ENCODE measurements around the gene DNAH10.
A peak's percentile ranks its signal among the peaks of the same experiment; 100 is the strongest.

The DNAH10 gene

GRCh38 chr12:123960029-123960735 is 198.1 kb downstream of the DNAH10 start:
- DNase-seq, result no peak
- intact Hi-C loops (cut with DNase I), result no loop called here

DNA sequence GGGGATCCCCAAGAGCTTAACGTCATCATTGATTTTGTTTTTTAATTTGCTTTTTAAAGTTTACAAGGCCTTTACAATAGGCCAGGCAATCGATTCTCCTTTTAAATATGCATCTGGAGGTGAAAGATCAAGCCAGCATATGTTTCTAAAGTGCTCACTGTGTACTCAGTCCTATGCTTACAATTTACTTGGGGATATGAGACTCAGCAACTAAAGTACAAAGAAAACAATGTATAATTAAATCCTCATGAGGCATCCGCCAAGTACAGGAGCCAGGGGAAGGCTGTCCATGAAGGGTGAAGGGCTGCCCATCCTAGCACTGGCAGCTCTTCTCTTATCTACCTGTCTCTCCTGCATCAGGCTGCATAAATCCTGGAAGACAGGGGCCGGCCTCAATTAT is 198.8 kb downstream of the DNAH10 start:
- DNase-seq, result no peak
- intact Hi-C loops (cut with DNase I), result no loop called here

GRCh38 chr12:123961585-123962345 is 199.7 kb downstream of the DNAH10 start:
- no peak for DNase-seq
- intact Hi-C loops (cut with DNase I), result no loop called here

- intact Hi-C loops (cut with DNase I), result no loop called here
- DNase-seq, result no peak
Measured at GRCh38 chr12:123962513-123962912, 200.4 kb downstream of the DNAH10 start.

DNA sequence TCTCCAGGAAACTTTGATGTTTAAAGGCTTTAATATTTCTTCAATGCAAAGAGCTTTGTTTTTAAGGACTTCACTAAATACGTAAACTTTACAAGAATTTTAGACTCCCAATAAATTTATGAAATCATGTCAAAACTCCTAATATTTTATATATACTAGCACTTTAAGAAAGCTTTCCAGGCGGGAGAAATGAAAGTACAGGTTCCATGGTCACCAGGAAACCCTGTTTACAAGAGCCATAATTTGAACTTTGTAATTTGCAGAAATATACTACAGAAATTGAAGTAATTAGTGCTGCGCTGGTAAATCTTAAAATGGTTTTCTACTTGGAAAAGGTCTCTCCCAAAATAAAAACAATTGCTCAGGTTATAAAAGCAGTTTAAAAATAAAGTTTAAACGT is 201.7 kb downstream of the DNAH10 start:
- no peak for DNase-seq
- intact Hi-C loops (cut with DNase I), result no loop called here

GRCh38 chr12:123965382-123965781 is 203.3 kb downstream of the DNAH10 start:
- no peak for DNase-seq
- intact Hi-C loops (cut with DNase I), result no loop called here

DNA sequence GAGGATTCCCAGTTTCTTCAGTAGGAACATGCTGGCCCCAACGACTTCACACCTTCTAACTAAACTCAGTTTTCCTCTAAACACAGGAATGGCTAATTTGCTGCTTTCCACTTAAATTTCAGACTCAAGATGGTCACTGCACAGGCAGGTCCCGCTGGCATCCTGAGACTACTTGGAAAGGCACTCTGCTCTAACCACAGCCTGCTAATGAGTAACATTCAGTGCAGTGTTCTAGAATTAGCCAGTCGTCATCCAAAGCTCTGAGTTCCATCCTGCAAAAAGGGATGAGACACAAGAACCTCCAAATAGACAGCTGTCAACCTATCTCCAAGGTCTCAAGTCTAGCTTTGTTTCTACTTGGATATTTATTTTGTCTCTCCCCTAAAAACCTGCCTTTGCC is 204.5 kb downstream of the DNAH10 start:
- DNase-seq, result no peak
- intact Hi-C loops (cut with DNase I), result no loop called here

GRCh38 chr12:123967121-123967586 is 205.1 kb downstream of the DNAH10 start:
- no peak for DNase-seq
- intact Hi-C loops (cut with DNase I), result no loop called here

DNA sequence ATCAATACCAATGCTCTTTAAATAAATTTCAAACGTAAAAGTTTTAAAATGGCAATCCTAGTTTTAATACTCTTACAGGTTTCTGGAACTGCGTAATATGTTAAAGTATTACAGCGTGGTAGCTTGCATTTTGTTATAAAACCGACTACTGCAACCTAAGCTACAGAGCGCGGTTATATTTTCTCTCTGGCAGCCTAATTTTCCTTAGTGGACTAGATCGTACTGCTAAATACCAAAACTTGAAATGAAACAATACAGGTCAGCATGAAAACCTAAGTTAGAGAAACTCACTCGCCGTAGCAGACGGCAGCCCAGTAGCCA is 209.3 kb downstream of the DNAH10 start:
- intact Hi-C loops (cut with DNase I), result no loop called here
- no peak for DNase-seq

- intact Hi-C loops (cut with DNase I), result no loop called here
- DNase-seq, result peak in 7 of 10 donors; percentile 33 to 91 (median 41)
Measured at GRCh38 chr12:123971770-123972456, 209.8 kb downstream of the DNAH10 start.

DNA sequence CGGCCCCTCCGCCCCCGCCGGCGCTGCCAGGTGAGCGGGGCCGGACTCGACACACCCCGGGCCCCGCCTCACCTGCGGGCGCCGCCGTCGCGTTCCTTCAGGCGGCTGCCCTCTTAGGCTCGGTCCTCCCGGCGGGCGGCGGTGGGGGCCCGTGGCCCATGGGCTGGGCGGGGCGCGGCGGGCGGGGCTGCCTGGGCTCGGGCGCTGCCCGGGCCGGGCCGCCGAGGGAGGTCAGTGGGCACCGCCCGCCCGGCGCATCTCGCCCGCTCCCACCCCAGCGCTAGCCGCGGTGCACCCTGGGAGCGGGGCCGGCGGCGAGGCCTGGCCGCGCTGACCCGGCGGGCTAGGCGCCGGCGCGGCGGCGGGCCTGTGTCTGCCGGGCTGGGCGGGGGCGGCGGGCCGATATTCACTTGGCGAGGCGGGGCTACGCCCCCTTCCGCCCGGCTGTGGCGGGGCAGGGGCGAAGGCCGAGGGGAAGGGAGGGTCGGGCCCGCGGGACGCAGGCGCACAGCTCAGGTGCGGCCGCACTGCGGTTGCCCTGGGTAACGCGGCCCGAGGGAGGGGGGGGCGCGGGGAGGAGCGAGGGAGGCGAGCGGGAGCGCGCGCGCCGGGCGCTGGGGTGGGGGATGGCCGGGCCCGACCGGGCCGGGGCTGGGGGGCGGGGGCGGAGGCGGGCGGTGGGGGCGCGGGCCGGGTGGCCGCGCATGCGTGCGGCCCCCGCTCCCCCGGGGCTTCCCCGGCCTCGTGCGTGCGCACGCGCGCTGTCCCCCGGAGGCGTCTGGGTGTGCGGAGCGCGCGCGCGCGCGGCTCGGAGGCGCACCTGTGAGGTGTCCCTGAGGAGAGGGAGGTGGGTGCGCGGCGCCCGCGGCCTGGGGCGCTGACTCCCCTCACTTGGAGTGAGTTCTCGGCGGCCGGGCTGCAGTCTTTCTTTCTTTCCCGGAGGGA is 210.6 kb downstream of the DNAH10 start, which contains the start of the genes CCDC92 and ZNF664:
CCDC92 (minus strand) TSS at position 375 of the 945 bp plus-strand sequence. CDS start 28,526 bp downstream, outside the sequence.
ZNF664 (plus strand) TSS at position 759 of the 945 bp plus-strand sequence. CDS start 38,930 bp downstream, outside the sequence.
- intact Hi-C loops (cut with DNase I), result no loop called here
- peak; percentile 81 to 98 (median 86) for DNase-seq

- peak in 8 of 10 donors; percentile 21 to 92 (median 48) for DNase-seq
- intact Hi-C loops (cut with DNase I), result no loop called here
Measured at GRCh38 chr12:123973552-123974341, 211.6 kb downstream of the DNAH10 start.

DNA sequence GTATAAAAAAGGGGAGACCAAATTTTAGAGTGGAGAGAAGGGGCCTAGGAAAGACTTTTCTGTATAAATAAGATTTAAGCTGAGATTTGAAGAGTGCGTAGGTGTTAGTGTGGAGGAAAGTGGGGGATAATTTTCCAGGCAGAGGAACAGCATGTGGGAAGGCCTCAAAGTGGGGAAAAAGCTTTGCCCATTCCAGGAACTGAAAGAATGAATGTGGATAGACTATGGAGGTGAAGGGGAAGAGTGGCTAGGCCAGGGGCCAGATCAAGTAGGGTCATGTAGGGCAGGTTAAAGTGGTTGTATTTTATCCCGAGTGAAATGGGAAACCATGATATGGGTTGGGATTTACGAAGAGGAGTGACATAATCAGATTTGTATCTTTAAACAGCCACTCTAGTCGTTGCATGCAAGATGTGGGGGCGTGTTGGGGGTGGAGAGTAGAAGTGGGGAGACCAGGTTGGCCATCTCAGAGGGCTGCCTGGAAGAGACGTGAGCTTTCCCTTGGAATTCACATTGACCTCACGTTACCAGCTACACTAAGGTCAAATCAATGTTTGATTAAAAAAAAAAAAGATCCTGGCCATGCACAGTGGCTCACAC is 214.2 kb downstream of the DNAH10 start:
- intact Hi-C loops (cut with DNase I), result no loop called here
- DNase-seq, result no peak

DNA sequence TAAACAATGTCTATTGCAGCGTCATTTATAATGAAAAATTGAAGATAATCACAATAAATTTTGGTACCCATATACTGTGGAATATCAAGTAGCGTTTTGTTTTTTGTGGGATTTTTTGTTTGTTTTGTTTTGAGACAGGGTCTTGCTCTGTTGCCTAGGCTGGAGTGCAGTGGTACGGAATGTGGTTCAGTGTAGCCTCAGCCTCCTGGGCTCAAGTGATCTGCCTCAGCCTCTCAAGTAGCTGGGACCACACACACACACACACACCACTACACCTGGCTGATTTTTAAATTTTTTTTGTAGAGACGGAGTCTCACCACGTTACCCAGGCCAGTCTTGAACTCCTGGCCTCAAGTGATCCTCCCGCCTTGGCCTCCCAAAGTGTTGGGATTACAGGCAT is 217.5 kb downstream of the DNAH10 start:
- intact Hi-C loops (cut with DNase I), result no loop called here

DNA sequence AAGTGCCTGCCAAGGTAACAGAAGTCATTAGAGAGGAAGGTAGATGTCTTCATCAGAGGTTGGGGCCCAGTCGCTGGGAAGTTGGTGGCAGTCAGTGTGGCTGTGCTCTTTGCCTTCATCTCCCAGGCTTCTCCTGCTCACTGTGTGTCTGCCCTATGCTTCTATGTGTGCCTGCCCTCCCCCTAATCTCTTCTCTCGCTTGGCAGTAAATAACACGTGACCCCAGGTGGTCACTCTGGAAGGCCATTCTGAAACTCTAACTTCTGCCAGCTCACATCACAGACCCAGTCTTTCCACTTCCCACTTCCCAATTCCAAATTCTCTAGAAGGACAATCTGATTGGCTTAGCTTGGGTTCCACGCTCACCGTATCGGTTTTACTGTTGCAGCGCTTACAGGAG is 220.2 kb downstream of the DNAH10 start:
- no peak for DNase-seq
- intact Hi-C loops (cut with DNase I), result no loop called here

More for the DNA sequence above, 217.5 kb downstream of the DNAH10 start:
- DNase-seq, result no peak

GRCh38 chr12:123983822-123984485 is 221.9 kb downstream of the DNAH10 start:
- peak in 3 of 10 donors; percentile 51 to 90 (median 60) for DNase-seq
- intact Hi-C loops (cut with DNase I), result loop anchor here (1.0 kb wide), 1 partner anchor 79 kb away; no protein-coding TSS in a partner anchor

DNA sequence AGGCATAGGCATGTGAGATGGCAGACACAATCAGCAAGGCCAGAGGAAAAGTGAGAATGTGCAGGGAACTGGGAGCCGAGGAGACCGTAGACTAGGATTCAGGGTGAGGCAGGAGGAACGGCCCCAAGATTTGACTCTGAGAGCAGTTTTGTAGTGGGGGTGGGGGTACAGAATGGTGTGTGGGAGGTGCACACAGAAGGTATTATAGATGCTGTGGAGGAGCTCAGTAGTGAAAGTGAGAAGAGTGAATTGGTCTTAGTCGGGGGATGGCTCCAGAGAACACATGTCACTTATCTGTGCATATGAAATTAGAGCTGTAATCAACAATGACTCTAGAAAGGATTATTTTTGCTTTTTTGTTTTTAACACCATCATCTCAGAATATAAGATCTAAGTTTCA is 222.8 kb downstream of the DNAH10 start:
- no peak for DNase-seq
- intact Hi-C loops (cut with DNase I), result loop anchor here (1.0 kb wide), 1 partner anchor 80 kb away; no protein-coding TSS in a partner anchor
